Progenitor cell of endocrine pancreas (in vitro differentiated cells): ENCODE measurements around the gene EGR1. TPM values are rescaled to one million over a fixed set of nuclear protein-coding genes. Genes with fewer than 3 reads are reported as not detected.

Source experiments
- DNase-seq: peaks from one replicate; pipeline ENCODE4 v3.0.0; 2021; ENCODE audit warnings: low spot score; ENCODE audit not compliant: unreplicated experiment
- H3K27ac Mint-ChIP-seq: 2 replicates; pipeline ENCODE4 v1.8.0; 2021; ENCODE audit warnings: mild to moderate bottlenecking, moderate library complexity, mixed read lengths
- H3K27me3 Mint-ChIP-seq: 2 replicates; pipeline ENCODE4 v1.8.0; 2021; ENCODE audit warnings: mixed read lengths
- H3K36me3 Mint-ChIP-seq: 2 replicates; pipeline ENCODE4 v1.8.0; 2022; ENCODE audit warnings: mixed read lengths; ENCODE audit not compliant: insufficient read depth
- H3K4me1 Mint-ChIP-seq: 2 replicates; pipeline ENCODE4 v1.8.0; 2021; ENCODE audit warnings: low read depth, mixed read lengths
- H3K4me3 Mint-ChIP-seq: 2 replicates; pipeline ENCODE4 v1.8.0; 2021; ENCODE audit warnings: low read depth, mild to moderate bottlenecking, moderate library complexity, mixed read lengths
- H3K9me3 Mint-ChIP-seq: 2 replicates; pipeline ENCODE4 v1.8.0; 2021; ENCODE audit warnings: low read depth, mixed read lengths
- CTCF ChIP-seq: fragments of 200-600 bp; sonication (generic); IDR thresholded peaks from one replicate; pipeline ENCODE4 v1.5.0; 2021; ENCODE audit warnings: antibody characterized with exemption, mild to moderate bottlenecking; ENCODE audit not compliant: unreplicated experiment
- total RNA-seq: library from RNA; stranded (reverse); gene quantifications from 2 replicates; pipeline ENCODE4 v1.2.1, GENCODE V29; 2021

The EGR1 gene
- total RNA-seq, 1 donor from 2014 or later, result 56.2 TPM

DNA sequence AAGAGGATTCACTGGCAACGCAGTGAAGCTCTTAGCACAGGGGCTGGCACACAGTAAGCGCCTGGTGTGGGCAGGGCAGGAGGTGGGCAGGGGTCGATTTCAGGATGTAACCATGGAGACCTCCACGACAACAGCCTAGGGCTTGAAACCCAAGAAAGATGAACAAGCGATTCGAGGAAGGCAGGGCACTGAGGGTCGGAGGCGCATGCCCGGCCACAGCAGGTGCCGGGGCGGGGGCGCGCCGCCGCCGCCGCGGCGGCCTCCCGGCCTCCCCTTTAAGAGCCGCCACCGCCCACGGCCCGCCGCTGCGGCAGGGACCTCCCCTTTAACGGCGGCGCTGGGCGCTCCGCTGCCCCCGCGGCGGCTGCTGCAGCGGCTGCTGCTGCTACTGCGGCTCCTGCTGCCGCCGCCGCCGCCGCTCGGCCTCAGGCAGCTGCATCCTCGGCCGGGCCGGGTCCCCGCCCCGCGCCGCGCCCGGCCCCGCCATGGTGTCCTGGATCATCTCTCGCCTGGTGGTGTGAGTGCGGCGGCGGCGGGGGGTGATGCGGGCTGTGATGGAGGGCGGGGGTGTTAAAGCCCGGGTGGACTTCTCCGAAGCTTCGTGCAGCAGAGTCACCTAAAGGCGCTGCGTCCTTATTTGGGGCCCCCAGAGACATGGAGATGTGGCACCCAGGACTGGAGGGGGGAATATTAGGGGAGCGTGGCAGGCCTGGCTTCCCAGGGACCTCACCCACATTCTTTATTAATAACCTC lies 26.4 kb upstream of the EGR1 start, which contains the start of gene REEP2:
Gene REEP2 (plus strand): TSS at position 334 of the 753 bp plus-strand sequence. CDS start 152 bp downstream, at position 486.
- H3K27me3 Mint-ChIP-seq, result peaks cover 3% of the 10 kb centered on the region
- H3K4me1 Mint-ChIP-seq, result peaks cover 12% of the 10 kb centered on the region
- peak within 1 kb of the TSS; percentile 80 for H3K4me3 Mint-ChIP-seq
- no peak for TF ChIP-seq CTCF
- DNase-seq, result peak; percentile 57
- H3K36me3 Mint-ChIP-seq, result peaks cover 8% of the 10 kb centered on the region
- no peaks in the 10 kb centered on the region for H3K9me3 Mint-ChIP-seq
- H3K27ac Mint-ChIP-seq, result peak within 1 kb of the TSS; percentile 33

DNA sequence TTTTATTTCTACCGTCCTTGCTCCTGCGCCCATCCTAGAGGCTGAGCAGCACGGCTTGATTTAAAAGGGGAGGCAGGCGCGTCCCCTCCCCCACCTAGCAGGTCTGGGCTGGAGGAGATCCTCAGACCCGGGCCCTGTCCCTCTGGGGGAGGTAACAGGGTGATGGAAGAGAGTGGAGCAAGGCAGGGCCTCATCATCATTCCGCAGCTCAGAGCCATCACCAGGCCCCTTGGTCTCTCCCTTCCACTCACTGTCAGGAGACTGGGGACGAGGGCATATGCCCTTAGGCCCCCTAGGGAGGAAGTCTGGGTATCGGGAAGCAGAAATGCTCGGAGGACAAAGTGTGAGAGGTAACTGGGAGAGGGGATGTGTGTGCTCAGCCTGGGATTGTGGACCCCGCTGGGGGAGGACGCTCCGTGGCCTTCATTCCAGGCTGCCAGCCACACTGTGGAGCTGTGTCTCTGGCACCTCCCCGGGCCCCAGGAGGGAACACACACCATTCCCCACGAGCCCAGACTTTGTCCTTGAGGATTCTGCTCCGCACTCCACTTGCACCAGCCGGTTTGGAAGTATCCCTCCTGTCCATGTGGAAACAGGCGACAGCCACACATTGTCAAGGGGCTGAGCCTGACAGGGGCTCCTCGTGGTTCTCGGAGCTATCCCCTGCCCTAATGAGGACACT lies 25.7 kb upstream of the EGR1 start:
- no peak for TF ChIP-seq CTCF
- H3K27me3 Mint-ChIP-seq, result peaks cover 3% of the 10 kb centered on the region
- peaks cover 12% of the 10 kb centered on the region for H3K4me1 Mint-ChIP-seq
- DNase-seq, result no peak
- no peaks in the 10 kb centered on the region for H3K9me3 Mint-ChIP-seq
- H3K36me3 Mint-ChIP-seq, result peaks cover 7% of the 10 kb centered on the region
- H3K4me3 Mint-ChIP-seq, result peak overlapping the region; percentile 80
- no peak overlapping the region for H3K27ac Mint-ChIP-seq

GRCh38 chr5:138440159-138441073 lies 24.9 kb upstream of the EGR1 start:
- H3K27ac Mint-ChIP-seq, result no peak overlapping the region
- H3K36me3 Mint-ChIP-seq, result peaks cover 3% of the 10 kb centered on the region
- peaks cover 12% of the 10 kb centered on the region for H3K4me1 Mint-ChIP-seq
- H3K9me3 Mint-ChIP-seq, result no peaks in the 10 kb centered on the region
- TF ChIP-seq CTCF, result no peak
- no peak for DNase-seq
- peaks cover 3% of the 10 kb centered on the region for H3K27me3 Mint-ChIP-seq
- H3K4me3 Mint-ChIP-seq, result peak overlapping the region; percentile 80

DNA sequence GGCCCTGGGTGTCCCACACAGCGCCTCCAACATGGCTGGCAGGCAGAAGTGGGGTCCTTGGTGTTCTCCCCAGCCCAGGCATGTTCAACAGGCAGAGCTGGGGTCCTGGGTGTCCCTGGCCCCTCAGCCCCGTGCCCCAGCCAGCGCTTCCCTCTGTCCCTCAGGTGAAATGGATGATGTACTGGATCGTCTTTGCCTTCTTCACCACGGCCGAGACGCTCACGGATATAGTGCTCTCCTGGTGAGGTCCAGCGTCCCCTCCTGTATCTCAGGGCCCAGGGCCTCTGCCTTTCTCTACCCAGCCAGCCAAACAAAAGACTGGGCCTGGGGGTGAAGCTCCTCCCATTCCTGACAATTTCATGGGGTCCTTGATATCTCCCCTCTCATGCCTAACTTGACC lies 24.1 kb upstream of the EGR1 start:
- peaks cover 3% of the 10 kb centered on the region for H3K27me3 Mint-ChIP-seq
- H3K4me3 Mint-ChIP-seq, result no peak overlapping the region
- no peak for DNase-seq
- H3K9me3 Mint-ChIP-seq, result no peaks in the 10 kb centered on the region
- no peak for TF ChIP-seq CTCF
- H3K4me1 Mint-ChIP-seq, result peaks cover 12% of the 10 kb centered on the region
- H3K36me3 Mint-ChIP-seq, result no peaks in the 10 kb centered on the region
- no peak overlapping the region for H3K27ac Mint-ChIP-seq
